SK-N-SH treated with all-trans-retinoic acid at 6 μM for 48 hours (cell line): ENCODE data around the gene TSHZ2.

ENCODE experiments used
- ATAC-seq: fragments of 200-7000 bp; cut with Tn5 transposase; 3 replicates; pipeline ENCODE4 v1.9.1; 2020; ENCODE audit warnings: mild to moderate bottlenecking, moderate library complexity
- ARNTL ChIP-seq: fragments of 450-650 bp; formaldehyde crosslinking; IDR thresholded peaks from 2 replicates; pipeline ENCODE4 v1.5.0; 2020; ENCODE audit warnings: low read depth, mild to moderate bottlenecking, moderate library complexity, borderline replicate concordance
- BACH2 ChIP-seq: fragments of 250-450 bp; sonication (Bioruptor Pico); IDR thresholded peaks from 2 replicates; pipeline ENCODE4 v1.9.0; 2021; ENCODE audit warnings: mild to moderate bottlenecking, borderline replicate concordance
- CREB5 ChIP-seq: fragments of 250-450 bp; sonication (Bioruptor Pico); IDR thresholded peaks from 2 replicates; pipeline ENCODE4 v1.5.1; 2020; ENCODE audit warnings: low read depth, mild to moderate bottlenecking, moderate library complexity
- CSDC2 ChIP-seq: fragments of 250-450 bp; sonication (Bioruptor Pico); IDR thresholded peaks from 2 replicates; pipeline ENCODE4 v1.5.0; 2020; ENCODE audit warnings: mild to moderate bottlenecking, moderate library complexity
- ESRRG ChIP-seq: fragments of 250-450 bp; sonication (Bioruptor Pico); IDR thresholded peaks from 2 replicates; pipeline ENCODE4 v1.6.1; 2021; ENCODE audit warnings: mild to moderate bottlenecking
- GLIS3 ChIP-seq: fragments of 250-450 bp; sonication (Bioruptor Pico); IDR thresholded peaks from 2 replicates; pipeline ENCODE4 v1.5.0; 2020; ENCODE audit warnings: mild to moderate bottlenecking, moderate library complexity
- ISL1 ChIP-seq: fragments of 250-450 bp; sonication (Bioruptor Pico); IDR thresholded peaks from 2 replicates; pipeline ENCODE4 v2.1.2; 2022; ENCODE audit warnings: mild to moderate bottlenecking, moderate library complexity
- PATZ1 ChIP-seq: fragments of 250-450 bp; sonication (Bioruptor Pico); IDR thresholded peaks from 2 replicates; pipeline ENCODE4 v1.8.0; 2020; ENCODE audit warnings: mild to moderate bottlenecking, moderate library complexity, borderline replicate concordance
- POU6F1 ChIP-seq: fragments of 250-450 bp; sonication (Bioruptor Pico); IDR thresholded peaks from 2 replicates; pipeline ENCODE4 v1.8.0; 2021; ENCODE audit warnings: low read depth, mild to moderate bottlenecking, moderate library complexity, borderline replicate concordance
- SNAI2 ChIP-seq: fragments of 250-450 bp; sonication (Bioruptor Pico); IDR thresholded peaks from 2 replicates; pipeline ENCODE4 v1.5.0; 2020; ENCODE audit warnings: mild to moderate bottlenecking, moderate library complexity
- TCF4 ChIP-seq: fragments of 250-450 bp; sonication (Bioruptor Pico); IDR thresholded peaks from 2 replicates; pipeline ENCODE4 v1.8.0; 2021; ENCODE audit warnings: mild to moderate bottlenecking, moderate library complexity, borderline replicate concordance
- TSHZ2 ChIP-seq: fragments of 250-450 bp; sonication (Bioruptor Pico); IDR thresholded peaks from 2 replicates; pipeline ENCODE4 v1.5.0; 2020; ENCODE audit warnings: mild to moderate bottlenecking, moderate library complexity
- ZC3H10 ChIP-seq: fragments of 250-450 bp; sonication (Bioruptor Pico); IDR thresholded peaks from 2 replicates; pipeline ENCODE4 v1.5.1; 2021; ENCODE audit warnings: mild to moderate bottlenecking, moderate library complexity
- ZFP3 ChIP-seq: fragments of 250-450 bp; sonication (Bioruptor Pico); IDR thresholded peaks from 2 replicates; pipeline ENCODE4 v1.5.0; 2020; ENCODE audit warnings: mild to moderate bottlenecking, moderate library complexity
- ZNF565 ChIP-seq: fragments of 450-650 bp; formaldehyde crosslinking; conservative IDR thresholded peaks from 2 replicates; pipeline ENCODE4 v1.5.0; 2020; ENCODE audit warnings: low read depth, mild to moderate bottlenecking, moderate library complexity
- TF ChIP-seq, protein P1 (sequence below): fragments of 250-450 bp; sonication (Bioruptor Pico); IDR thresholded peaks from 2 replicates; pipeline ENCODE4 v1.5.1; 2021; ENCODE audit warnings: mild to moderate bottlenecking, moderate library complexity

Gene TSHZ2

DNA sequence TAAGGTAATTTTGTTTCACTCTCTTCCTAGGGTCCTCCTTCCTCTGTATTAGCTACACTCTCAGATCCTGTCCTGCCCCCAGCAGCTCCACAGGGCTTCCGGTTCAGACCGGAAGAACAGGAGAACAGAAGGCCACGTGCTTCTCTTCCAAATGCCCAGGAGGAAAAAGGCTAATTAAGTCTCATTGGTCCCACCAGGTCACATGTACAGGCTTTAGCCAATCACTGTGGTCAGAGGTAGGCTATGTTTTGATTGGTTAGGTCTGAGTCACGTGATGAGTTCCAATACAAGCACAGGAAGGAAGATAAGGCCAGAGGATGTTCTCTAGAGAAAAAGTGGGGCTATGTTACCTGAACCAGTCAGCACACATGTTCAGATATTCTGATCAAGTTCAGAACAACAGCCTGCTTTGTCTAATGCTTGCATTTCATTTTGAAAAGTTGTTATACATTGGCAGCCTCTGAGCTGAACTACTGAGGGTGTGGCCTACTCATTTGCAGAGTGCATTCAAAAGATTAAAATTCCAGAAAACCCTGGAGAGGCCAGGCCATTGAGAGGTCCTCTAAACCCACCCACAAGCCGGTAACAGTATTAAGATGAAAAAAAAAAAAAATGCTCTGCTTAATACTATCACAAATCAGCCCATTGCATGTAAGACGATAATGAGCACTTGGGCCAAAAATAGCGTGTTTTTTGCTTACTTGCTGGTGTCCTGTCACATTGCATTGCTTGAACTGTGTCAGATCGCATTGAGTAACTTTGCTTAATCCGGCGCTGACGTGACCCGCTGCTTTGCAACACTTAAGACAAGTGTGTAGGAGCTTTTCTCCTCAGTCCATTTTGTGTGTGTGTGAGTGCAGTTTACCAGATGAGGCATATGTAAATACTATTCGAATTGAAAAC, 170.3 kb downstream of the TSHZ2 start:
- ATAC-seq: no peak
- TF ChIP-seq ARNTL (no peak), PATZ1 (CRISPR knock-in tag) (no peak)

DNA sequence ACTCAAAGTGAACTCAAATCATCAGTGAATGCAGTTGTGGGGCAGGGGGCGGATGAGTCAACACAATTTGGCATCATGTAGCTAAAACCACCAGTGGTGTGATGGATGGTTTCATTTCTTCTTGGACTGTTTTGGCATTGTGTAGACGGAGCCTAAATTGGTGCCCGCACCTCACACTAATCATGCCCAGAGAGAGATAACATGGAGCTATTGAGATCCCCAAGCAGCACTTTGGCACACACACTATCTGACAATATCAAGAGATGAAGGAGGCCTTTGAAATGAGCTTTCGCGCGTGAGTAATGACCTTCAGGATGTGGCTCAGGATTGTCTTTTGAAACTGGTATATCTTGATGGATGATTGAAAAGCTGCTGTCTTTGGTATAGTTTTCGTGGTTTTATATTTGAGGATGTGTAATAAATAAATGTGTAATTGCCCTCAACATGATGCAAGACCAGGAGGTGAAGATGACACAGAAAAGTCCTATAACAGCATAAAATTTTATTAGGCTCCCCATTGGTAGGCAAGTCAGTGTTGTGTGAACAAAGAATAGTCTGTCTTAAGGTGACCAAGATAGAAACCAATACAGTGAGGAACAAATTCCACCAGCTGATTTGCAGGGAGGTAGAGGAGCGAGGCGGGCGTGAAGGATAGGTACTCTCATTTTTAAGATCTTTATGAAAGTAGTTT, 174.2 kb downstream of the TSHZ2 start:
- TF ChIP-seq, protein P1, sequence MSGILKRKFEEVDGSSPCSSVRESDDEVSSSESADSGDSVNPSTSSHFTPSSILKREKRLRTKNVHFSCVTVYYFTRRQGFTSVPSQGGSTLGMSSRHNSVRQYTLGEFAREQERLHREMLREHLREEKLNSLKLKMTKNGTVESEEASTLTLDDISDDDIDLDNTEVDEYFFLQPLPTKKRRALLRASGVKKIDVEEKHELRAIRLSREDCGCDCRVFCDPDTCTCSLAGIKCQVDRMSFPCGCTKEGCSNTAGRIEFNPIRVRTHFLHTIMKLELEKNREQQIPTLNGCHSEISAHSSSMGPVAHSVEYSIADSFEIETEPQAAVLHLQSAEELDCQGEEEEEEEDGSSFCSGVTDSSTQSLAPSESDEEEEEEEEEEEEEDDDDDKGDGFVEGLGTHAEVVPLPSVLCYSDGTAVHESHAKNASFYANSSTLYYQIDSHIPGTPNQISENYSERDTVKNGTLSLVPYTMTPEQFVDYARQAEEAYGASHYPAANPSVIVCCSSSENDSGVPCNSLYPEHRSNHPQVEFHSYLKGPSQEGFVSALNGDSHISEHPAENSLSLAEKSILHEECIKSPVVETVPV (CRISPR knock-in tag): no peak
- TF ChIP-seq TSHZ2 (CRISPR knock-in tag) (no peak), ZNF565 (no peak), ZFP3 (CRISPR knock-in tag) (no peak), TCF4 (CRISPR knock-in tag) (no peak), GLIS3 (CRISPR knock-in tag) (no peak)
- TF ChIP-seq, all 23 proteins: peak for 0
- no peak for ATAC-seq

DNA sequence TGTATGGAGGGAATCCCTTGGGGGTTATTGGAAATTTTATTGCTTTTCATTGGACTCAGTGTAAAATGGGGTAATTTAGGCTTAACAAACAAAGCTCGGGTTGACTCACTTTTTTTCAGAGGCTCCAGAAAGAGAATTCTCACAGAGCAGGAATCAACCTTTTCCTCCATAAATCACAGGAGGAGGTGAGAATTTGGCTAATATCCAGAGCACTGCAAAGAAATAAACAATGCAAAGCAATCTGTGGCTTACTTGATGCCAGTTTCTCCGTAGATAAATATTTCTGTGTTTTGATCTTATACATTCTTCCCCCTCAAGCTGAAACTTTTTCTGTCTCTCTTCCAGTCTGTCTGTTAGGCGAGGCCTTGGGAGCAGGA, 176.6 kb downstream of the TSHZ2 start:
- no peak for TF ChIP-seq SNAI2 (CRISPR knock-in tag)
- TF ChIP-seq ARNTL: no peak
- TF ChIP-seq ZFP3 (CRISPR knock-in tag): no peak
- TF ChIP-seq GLIS3 (CRISPR knock-in tag): no peak
- TF ChIP-seq, all 23 proteins: peak for 0
- ATAC-seq: no peak

DNA sequence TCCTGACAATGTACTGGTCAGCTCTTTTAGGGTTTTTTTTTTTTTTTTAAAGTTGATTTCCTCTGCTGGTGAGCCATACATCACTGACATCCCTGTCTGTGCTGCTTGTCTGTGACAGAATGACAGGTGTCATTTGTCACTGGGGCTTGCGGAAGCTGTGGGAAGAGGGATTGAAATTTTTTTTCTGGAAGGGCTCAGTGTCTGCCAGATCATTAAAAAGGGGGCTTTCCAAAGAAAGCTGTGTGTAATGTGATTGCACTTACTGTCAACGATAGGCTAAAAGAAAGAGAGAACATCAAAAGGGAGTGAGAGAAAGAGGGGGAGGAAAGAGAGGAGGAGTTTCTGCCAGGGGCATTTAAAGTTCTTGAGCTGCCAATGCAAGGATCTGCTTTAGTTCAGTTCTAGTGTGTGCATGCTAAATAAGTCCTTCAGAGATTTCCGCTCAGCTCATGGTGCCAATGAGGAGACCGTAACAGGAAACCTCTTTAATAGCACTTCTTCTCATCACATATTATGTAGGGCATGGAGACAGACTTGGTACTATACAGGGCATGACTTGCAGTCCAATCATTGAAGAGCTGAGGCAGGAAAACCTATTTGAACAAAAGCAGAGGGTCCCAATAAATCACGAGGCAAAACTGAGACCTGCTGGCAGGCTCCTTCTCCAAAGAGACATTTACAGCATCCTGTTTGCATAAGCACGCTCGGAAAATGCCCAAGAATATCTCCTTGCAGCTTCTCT, 177.2 kb downstream of the TSHZ2 start:
- ATAC-seq: no peak
- TF ChIP-seq ZFP3 (CRISPR knock-in tag): no peak
- TF ChIP-seq CREB5 (CRISPR knock-in tag): no peak
- no peak for TF ChIP-seq ISL1 (CRISPR knock-in tag)
- no peak for TF ChIP-seq POU6F1 (CRISPR knock-in tag)

GRCh38 chr20:53149890-53150205, 177.7 kb downstream of the TSHZ2 start:
- no peak for ATAC-seq
- no peak for TF ChIP-seq ZC3H10 (CRISPR knock-in tag)
- TF ChIP-seq BACH2 (CRISPR knock-in tag): no peak
- no peak for TF ChIP-seq TSHZ2 (CRISPR knock-in tag)
- TF ChIP-seq CREB5 (CRISPR knock-in tag): no peak
- no peak for TF ChIP-seq ESRRG (CRISPR knock-in tag)
- TF ChIP-seq CSDC2 (CRISPR knock-in tag): no peak
